Stimulated activated CD4-positive, alpha-beta T cell treated with anti-CD3 and anti-CD28 coated beads, TNF-alpha, amount 100 ng/mL, for 4 hours (primary cell): ENCODE results near the gene FZD4.
"Not testable (repeated sequence)": the region's sequence is repeated elsewhere in the genome, so short reads cannot be mapped to it uniquely, and the experiment has no call there.

ENCODE experiments used
- DNase-seq, 3 experiments: peaks; one replicate each; pipeline ENCODE4 v3.0.0-alpha.2; 2020; ENCODE audit warnings: low read depth in 3 of 3

FZD4 gene

GRCh38 chr11:86977441-86978050 lies 22.4 kb upstream of the FZD4 start:
- no peak for DNase-seq

DNA sequence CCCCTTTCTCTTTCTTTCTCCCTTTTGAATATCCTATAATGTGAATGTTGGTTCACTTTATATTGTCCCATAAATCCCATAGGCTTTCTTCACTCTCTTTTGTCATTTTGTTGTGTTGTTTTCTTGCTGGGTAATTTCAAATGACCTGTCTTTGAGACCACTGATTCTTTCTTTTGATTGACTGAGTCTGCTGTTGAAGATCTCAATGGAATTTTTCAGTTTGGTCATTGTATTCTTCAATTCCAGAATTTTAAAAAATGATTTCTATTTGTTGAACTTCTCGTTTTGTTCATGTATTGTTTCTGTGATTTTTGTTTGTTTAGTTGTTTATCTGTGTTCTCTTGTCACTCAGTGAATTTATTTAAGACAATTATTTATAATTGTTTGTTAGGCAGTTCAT lies 17.5 kb upstream of the FZD4 start:
- no peak for DNase-seq

GRCh38 chr11:86969258-86969657 lies 14.1 kb upstream of the FZD4 start:
- DNase-seq: no peak

DNA sequence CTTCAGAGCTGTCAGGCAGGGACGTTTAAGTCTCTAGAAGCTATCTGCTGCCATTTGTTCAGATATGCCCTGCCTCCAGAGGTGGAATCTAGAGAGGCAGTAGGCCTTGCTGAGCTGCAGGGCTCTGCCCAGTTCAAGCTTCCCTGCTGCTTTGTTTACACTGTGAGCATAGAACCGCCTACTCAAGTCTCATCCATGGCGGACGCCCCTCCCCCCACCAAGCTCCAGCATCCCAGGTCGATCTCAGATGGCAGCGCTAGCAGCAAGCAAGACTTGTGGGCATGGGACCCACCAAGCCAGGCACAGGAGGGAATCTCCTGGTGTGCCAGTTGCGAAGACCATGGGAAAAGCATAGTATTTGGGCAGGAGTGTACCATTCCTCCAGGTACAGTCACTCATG lies 12.4 kb upstream of the FZD4 start:
- not testable (repeated sequence) for DNase-seq

DNA sequence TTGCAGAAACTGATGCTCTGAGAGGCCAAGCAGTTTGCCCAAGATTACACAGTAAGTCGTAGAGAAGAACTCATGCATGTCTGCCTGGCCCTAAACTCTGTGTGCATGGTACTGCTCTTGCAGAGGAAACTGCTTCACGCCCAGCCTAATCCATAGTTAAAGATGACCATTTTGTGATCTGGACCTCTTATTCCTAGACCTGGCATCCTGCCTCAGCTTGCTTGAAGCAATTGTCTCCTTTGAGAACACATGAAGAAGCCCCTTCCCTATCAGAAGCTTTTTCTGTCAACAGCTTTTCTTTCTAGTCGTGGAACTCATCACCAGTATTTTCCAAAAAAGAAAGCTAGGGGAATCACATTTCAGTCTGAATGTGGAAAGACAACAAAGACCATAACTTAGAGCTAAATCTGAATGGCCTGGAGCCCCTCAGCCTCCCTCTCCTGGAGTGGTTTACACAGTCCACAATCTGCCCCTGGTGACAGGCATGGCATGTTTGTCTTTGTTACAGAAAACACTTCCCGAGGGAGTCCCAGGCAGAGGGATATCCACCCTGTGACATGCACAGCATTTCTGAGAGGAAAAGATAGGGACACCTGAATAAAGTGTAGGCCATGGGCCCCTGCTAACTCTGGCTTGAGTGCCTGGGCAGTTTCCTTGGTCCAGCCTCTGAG lies 2.9 kb upstream of the FZD4 start:
- no peak for DNase-seq

GRCh38 chr11:86956905-86957195 lies 1.7 kb upstream of the FZD4 start:
- DNase-seq: no peak

GRCh38 chr11:86955111-86955360 lies 159 bp downstream of the FZD4 start:
- DNase-seq: no peak

DNA sequence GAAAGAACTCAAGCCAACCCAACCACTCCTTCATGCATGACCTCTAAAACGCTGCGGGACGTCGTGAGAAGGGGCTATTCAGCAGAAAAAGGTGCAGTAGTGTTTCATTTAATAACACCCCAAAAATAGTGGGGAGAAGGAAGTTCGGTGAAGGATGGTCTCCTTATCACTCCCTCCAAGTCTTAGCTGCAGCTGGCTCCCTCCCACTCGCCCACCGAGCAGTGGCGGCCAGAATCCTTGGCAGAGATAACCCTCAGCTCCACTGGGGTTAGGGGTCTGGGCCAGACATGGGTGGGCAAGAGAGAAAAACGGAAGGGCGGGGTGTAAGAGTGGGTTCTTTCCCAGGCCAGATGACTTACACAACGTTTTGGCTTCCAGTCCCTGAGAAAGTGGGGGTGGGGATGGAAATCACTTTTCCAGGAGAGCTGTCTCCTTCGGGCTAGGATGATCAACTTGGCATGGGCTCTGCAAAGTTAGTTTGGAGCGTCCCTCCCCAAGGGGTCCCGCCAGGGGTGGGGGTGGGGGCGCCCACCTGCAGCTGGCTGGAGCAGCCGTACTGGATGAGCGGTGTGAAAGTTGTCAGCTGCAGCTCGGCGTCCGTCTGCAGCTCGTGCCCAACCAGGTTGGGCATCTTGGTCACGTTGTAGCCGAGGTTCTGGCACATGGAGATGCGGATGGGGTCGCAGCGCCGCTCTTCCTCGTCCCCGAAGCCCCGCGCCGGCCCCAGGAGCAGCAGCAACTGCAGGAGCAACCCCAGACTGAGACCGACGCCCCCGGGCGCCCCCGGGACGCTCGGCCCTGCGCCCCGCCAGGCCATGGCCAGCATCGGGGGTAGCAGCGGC lies 705 bp downstream of the FZD4 start:
- no peak for DNase-seq

- DNase-seq: no peak
Measured at GRCh38 chr11:86952221-86952875, 2.8 kb downstream of the FZD4 start.

GRCh38 chr11:86951706-86952105 lies 3.5 kb downstream of the FZD4 start:
- no peak for DNase-seq

GRCh38 chr11:86950661-86950995 lies 4.6 kb downstream of the FZD4 start:
- no peak for DNase-seq

- DNase-seq: no peak
Measured at GRCh38 chr11:86949995-86950660, 5.1 kb downstream of the FZD4 start.

GRCh38 chr11:86948733-86949132 lies 6.5 kb downstream of the FZD4 start:
- DNase-seq: no peak

DNA sequence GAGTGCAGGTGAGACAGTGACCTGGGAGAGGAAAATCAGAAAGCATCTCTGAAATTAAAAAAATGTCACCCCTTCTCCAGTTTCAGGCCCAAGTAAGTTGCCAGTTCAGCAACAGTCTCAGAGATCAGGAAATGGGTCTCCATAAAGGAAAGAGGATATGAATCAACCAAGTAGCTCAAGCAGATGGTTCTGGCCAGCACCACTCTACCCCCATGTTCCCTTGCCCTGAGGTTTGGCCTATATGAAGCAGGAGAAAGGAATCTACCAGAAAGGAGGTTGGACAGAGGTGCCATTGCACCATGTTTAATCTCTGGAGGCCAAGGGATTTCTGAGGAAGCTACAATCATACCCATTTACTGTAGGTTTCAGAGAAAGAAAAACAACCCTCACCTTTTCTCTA lies 7.7 kb downstream of the FZD4 start:
- no peak for DNase-seq

- not testable (repeated sequence) for DNase-seq
Measured at GRCh38 chr11:86943505-86943904, 11.7 kb downstream of the FZD4 start.

DNA sequence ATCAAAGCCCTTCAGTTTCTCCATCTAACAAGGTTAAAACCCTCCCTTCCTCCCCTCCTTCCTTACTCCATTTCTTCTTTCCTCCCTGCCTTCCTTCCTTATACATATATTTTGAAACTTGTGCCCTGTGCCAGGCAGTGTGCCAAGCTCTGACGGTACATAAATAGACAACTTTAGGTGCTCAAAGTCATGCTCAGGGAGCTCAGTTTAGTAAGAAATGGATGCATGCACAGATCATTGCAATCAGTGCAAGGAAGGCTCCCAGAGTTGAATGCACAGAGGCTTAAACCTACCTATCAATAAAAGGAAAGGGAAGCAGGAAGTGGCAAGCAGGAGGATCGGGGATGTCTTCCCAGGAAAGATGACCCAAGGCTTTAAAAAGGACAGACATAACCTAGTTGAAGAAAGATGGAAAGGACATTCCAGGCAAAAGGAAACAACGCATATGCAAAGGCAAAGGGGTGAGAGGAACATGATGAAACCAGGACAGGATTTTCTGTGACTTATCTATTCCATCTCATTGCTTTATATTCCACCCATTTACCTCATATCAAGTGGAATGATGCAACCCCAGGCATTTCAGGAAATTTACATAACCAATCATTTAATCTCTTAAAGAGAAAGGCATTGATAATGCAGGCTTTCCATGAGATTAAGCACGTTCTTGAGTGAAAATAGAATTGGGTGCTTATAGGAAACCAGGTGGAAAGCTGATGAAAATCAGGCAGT lies 13.2 kb downstream of the FZD4 start:
- DNase-seq: no peak

- no peak for DNase-seq
Measured at GRCh38 chr11:86941077-86941870, 13.9 kb downstream of the FZD4 start.

DNA sequence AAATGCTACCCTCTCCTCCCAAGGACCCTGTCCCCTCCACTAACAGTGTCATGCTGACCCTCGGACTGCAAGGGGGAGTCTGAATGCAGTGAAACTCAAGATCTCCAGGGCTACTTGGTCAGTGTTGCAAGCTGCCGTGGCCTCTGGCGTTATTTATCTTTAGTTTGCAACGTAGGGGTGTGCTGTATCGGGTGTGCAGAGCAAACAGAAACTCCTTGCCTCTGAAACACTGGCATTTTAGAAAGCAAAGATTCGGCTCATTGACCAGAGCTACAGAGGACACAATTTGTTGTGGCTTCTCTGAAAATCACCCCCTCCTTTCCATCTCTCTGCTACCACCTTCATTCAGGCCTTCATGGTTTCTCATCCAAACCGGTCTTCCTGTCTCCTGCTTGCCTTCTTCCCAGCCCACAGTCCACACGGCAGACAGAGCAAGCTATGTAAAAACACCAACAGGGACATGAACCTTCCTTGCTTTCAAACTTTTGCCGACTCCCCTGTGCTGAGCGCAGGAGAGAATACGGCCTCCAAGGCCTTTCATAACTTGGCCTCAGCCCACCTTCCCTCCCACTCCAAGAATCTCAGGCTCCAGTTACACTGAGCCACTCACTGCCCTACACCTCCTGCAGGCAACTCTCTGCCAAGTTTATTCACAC lies 14.9 kb downstream of the FZD4 start:
- no peak for DNase-seq

- no peak for DNase-seq
Measured at GRCh38 chr11:86938900-86939880, 16.0 kb downstream of the FZD4 start.
